Mesodermal cell (in vitro differentiated cells): ENCODE results near the gene MARCKS. TPM values are rescaled to one million over a fixed set of nuclear protein-coding genes. Genes with fewer than 3 reads are reported as not detected.
A peak's percentile ranks its signal among the peaks of the same experiment; 100 is the strongest.

Source experiments
- H3K27ac ChIP-seq: 2 replicates; pipeline ENCODE4 v1.7.0; 2013; ENCODE audit warnings: mild to moderate bottlenecking, low read depth, low read length, moderate library complexity; ENCODE audit not compliant: severe bottlenecking
- H3K36me3 ChIP-seq: 2 replicates; pipeline ENCODE4 v1.7.1; 2013; ENCODE audit warnings: mild to moderate bottlenecking, low read length, moderate library complexity; ENCODE audit not compliant: control insufficient read depth, insufficient read depth
- H3K4me1 ChIP-seq: one replicate; pipeline ENCODE4 v1.7.1; 2013; ENCODE audit warnings: mild to moderate bottlenecking, low read length; ENCODE audit not compliant: insufficient read depth, control insufficient read depth, poor library complexity, severe bottlenecking
- H3K4me3 ChIP-seq: 2 replicates; pipeline ENCODE4 v1.7.0; 2013; ENCODE audit warnings: low read length, control low read depth, mild to moderate bottlenecking; ENCODE audit not compliant: insufficient read depth, poor library complexity, severe bottlenecking; ENCODE audit errors: extremely low read depth
- H3K9me3 ChIP-seq: 2 replicates; pipeline ENCODE4 v1.7.1; 2013; ENCODE audit warnings: mild to moderate bottlenecking, low read length, moderate library complexity; ENCODE audit not compliant: control insufficient read depth
- WGBS, 2 experiments: methylation state at CpG; one replicate each; pipeline ENCODE4 v1.1.5; 2013; ENCODE audit warnings: missing lambda C conversion rate in 2 of 2; ENCODE audit not compliant: insufficient coverage in 2 of 2; 5-methylcytosine and 5-hydroxymethylcytosine counted together
- polyA plus RNA-seq, 2 experiments: library from polyadenylated mRNA; stranded (reverse); fragments of 50-300 nt; gene quantifications; one replicate each; pipeline ENCODE4 v1.2.3, GENCODE V29; 2013

Gene MARCKS, protein sequence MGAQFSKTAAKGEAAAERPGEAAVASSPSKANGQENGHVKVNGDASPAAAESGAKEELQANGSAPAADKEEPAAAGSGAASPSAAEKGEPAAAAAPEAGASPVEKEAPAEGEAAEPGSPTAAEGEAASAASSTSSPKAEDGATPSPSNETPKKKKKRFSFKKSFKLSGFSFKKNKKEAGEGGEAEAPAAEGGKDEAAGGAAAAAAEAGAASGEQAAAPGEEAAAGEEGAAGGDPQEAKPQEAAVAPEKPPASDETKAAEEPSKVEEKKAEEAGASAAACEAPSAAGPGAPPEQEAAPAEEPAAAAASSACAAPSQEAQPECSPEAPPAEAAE
- 144 TPM for polyA plus RNA-seq (2013, experiment 1 of 2)
- 145 TPM for polyA plus RNA-seq (2013, experiment 2 of 2)

DNA sequence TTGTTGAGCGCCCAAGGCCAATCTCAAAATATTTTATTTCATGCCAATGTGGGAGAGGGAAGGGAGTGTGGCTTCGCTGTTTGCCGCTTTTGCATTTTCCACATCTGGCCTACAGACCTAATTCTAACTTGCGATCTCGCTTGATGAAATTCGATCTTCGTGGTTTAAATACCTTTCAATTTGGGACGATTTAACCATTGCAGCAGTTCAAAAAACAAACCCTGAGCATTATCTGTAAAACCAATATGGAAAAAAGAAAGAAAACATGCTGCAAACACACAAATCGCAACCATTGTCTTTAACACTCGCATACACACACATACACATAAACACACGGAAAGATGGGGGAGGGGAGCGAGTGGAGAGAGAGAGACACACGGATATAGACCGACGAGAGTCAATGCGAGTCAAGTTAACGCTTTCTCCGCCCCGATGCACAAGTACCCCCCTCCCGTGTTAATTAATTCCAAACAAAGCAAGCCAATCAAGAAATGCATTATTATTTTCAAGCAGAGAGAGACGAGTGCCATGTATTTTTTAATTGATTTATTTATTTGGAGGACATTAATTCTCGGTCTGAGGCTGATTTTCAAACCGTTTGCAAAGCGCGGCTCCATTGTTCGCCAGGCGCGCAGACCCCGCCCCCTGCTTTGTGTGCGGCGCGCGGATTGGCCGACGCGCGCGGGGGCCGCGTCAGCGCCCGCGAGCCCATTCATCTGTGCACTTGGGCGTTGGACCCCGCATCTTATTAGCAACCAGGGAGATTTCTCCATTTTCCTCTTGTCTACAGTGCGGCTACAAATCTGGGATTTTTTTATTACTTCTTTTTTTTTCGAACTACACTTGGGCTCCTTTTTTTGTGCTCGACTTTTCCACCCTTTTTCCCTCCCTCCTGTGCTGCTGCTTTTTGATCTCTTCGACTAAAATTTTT, at the start of gene MARCKS:
MARCKS (plus strand) TSS at position 721 of the 931 bp plus-strand sequence. CDS start 401 bp downstream, outside the sequence.
- H3K4me1 ChIP-seq: peaks cover 5% of the 10 kb centered on the region
- H3K36me3 ChIP-seq: peaks cover 16% of the 10 kb centered on the region
- H3K9me3 ChIP-seq: no peaks in the 10 kb centered on the region
- H3K4me3 ChIP-seq: peak within 1 kb of the TSS; percentile 99
- 0% methylated on average over 28 to 34 of the region's 49 CpGs for WGBS, 2 experiments
- H3K27ac ChIP-seq: peak within 1 kb of the TSS; percentile 98

DNA sequence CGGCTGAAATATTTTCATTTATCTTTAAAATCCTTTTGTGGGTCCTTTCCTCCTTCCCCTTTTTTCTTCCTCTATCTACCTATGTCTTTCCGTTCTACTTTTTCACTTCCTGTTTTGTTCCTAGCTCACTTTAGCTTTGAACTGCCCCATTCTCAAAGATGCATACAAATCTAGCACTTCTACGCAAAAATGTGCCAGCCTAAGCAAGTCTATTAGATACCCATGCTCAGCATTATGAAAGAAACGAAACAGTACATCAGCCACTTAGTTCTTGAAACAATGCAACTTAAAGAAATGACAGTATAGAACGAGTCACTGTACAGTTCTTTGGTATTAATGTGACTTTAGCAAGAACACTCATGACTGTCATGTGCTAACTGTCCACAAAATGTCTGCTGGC, 47.3 kb upstream of the MARCKS start:
- Histone ChIP-seq H3K4me1 (no peaks in the 10 kb centered on the region), H3K9me3 (no peaks in the 10 kb centered on the region), H3K36me3 (no peaks in the 10 kb centered on the region), H3K27ac (no peak overlapping the region), H3K4me3 (no peak overlapping the region)
- WGBS, 2 experiments: 89 to 90% methylated on average over 3 to 5 of the region's 5 CpGs

DNA sequence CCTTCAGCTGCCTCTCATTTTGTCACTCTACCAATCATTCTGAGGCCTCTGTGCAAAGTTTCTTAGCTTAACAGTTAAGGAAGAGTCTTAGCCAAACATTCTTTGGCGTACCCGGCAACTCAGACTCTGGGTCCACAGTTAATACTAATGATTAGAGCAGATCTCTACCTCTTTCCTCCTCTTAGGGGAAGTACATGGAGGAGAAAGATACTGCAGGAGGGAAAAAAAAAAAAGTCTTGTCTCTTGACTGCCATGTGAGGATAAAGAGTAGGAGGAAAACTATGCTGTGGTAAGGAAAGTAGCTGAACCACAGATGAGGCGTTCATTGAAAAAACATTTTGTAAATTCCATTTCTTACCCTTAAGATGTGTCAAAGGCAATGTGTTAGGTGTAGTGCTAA, 44.0 kb upstream of the MARCKS start:
- Histone ChIP-seq H3K36me3 (no peaks in the 10 kb centered on the region), H3K9me3 (no peaks in the 10 kb centered on the region), H3K4me1 (no peaks in the 10 kb centered on the region), H3K4me3 (no peak overlapping the region), H3K27ac (no peak overlapping the region)
- WGBS, 2 experiments: no CpG with 5 or more reads among the region's 3 CpGs

DNA sequence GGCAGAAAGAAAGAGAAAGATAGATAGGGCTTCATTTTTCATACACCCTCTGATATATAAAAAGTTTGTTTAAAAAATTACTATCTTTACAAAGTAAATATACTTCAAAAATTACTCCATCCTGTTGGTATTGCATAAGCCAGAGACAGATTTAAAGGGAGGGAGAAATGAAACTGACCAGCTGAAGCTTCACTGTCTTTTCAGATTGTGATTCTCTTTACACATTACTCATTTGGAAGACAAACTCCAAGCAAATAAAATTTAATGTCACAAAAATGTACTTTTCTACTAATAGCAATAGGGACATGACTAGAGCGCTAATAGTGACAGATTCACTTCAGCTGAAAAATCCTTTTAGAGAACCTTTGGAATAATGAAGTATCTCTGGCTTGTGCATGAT, 38.6 kb upstream of the MARCKS start:
- no peaks in the 10 kb centered on the region for H3K4me1 ChIP-seq
- 100% methylated on average over 1 of the region's 1 CpG; no CpG with 5 or more reads in 1 of the 2 experiments for WGBS, 2 experiments
- no peaks in the 10 kb centered on the region for H3K36me3 ChIP-seq
- H3K4me3 ChIP-seq: no peak overlapping the region
- no peak overlapping the region for H3K27ac ChIP-seq
- no peaks in the 10 kb centered on the region for H3K9me3 ChIP-seq

DNA sequence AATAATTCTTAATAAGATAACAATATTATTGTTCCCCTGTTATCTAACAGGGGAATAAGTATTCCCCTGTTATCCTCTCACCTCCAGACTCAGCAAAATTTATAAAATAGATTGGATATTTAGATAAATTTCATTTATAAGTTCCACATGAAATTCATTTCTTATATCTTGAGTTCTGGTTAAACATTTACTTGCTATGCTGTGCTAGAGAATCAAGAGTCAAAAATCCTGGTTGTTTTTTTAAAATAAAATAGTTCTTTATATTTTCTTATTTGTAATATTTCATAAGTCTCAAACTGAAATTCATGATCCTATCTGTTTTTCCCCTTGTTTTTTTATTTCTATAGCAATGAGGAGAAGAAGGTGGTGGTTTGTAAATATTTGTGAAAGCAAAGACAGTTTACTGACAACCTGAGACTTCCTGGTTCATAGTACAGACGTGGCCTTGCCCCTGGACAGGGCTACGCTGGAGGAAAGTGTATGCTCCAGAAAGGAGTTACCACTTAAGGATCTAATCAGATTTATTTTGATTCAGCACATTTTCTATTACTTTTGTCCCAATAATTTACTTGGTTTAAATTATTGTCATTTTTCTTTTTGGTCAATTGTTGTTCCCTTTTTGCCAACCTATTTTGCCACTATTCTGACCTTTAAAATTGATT, 37.8 kb upstream of the MARCKS start:
- Histone ChIP-seq H3K9me3 (no peaks in the 10 kb centered on the region), H3K36me3 (no peaks in the 10 kb centered on the region), H3K4me1 (no peaks in the 10 kb centered on the region), H3K27ac (no peak overlapping the region), H3K4me3 (no peak overlapping the region)
- WGBS, 2 experiments: no CpG with 5 or more reads among the region's 2 CpGs

DNA sequence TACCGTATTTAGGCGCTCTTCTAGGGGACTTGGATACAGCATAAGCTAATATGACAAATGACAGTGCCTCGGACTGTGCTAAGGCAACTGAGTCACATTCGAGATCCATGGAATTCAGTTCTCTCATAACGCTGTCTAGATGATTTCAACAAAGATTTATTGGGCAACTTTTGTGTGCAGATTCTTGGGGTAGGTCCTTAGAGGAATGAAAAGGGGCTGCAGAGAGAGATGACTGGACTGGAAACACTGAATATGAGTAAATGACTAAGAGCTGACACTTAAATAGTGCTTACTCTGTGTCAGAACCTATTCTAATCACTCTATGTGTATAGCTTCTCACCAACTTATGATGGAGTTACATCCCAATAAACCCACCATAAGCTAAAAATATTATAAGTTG, 36.4 kb upstream of the MARCKS start:
- H3K27ac ChIP-seq: no peak overlapping the region
- WGBS, 2 experiments: 88 to 100% methylated on average over 2 to 5 of the region's 5 CpGs
- no peak overlapping the region for H3K4me3 ChIP-seq
- no peaks in the 10 kb centered on the region for H3K9me3 ChIP-seq
- no peaks in the 10 kb centered on the region for H3K4me1 ChIP-seq
- H3K36me3 ChIP-seq: no peaks in the 10 kb centered on the region

DNA sequence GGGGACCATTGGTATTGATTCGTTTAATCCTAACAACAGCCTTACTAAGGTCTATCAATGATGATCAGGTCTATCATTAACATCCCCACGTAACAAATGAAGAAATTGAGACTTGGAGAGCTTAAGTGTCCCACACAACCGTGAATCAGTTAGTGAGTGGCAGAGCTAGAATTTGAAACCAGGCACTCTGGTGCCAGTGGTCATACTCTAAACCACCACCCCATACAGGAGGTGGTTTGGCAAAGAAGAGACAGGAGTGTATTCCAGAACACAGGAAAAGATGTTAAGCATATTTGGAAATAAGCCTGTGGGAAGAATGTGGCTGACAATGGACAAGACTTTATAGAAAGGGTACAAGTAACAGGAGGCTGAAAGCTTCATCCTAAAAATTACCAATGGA, 35.7 kb upstream of the MARCKS start:
- no peaks in the 10 kb centered on the region for H3K36me3 ChIP-seq
- no peak overlapping the region for H3K27ac ChIP-seq
- H3K4me3 ChIP-seq: no peak overlapping the region
- no peaks in the 10 kb centered on the region for H3K9me3 ChIP-seq
- no CpG with 5 or more reads among the region's 3 CpGs for WGBS, 2 experiments
- no peaks in the 10 kb centered on the region for H3K4me1 ChIP-seq

DNA sequence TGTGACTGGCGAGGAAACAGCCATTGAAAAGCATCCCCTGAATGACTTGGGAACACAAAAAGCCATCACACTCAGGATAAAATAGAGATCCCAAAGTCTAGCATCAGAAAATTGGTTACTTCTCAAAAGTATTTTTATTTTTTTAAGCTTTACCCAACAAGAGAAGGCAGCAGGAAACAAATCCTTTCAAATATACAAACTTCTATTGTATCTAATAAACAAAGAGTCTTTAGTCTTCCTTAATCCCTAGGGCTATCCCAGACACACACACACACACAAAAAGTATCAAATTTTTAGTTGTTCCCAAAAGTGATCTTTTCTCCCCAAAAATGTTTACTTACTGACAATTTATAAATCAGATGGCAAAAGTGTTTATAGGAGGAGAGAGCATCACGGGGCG, 33.2 kb upstream of the MARCKS start:
- H3K9me3 ChIP-seq: no peaks in the 10 kb centered on the region
- H3K4me1 ChIP-seq: no peaks in the 10 kb centered on the region
- H3K36me3 ChIP-seq: no peaks in the 10 kb centered on the region
- WGBS, 2 experiments: 100% methylated on average over 1 of the region's 3 CpGs; no CpG with 5 or more reads in 1 of the 2 experiments
- no peak overlapping the region for H3K27ac ChIP-seq
- H3K4me3 ChIP-seq: no peak overlapping the region

DNA sequence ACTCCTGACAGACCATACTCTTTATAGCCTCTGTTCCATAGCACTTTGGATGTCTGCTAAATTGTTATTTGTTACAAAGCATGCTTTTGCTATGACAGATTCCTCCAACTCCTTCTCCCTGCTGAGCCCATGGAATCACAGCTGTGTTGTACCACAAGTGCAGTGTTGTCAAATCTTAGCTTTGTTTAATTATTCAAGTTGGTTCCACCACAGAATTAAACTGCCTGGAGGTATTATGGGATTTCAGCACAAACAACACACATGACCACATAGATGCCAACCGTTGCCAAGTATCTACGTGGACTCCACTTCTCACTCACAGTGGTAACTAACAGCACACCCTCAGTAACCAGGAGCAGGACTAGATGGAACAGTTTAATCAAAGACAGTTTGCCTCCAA, 32.7 kb upstream of the MARCKS start:
- 83 to 88% methylated on average over 1 to 2 of the region's 2 CpGs for WGBS, 2 experiments
- H3K4me1 ChIP-seq: no peaks in the 10 kb centered on the region
- no peaks in the 10 kb centered on the region for H3K36me3 ChIP-seq
- no peaks in the 10 kb centered on the region for H3K9me3 ChIP-seq
- H3K27ac ChIP-seq: no peak overlapping the region
- H3K4me3 ChIP-seq: no peak overlapping the region

DNA sequence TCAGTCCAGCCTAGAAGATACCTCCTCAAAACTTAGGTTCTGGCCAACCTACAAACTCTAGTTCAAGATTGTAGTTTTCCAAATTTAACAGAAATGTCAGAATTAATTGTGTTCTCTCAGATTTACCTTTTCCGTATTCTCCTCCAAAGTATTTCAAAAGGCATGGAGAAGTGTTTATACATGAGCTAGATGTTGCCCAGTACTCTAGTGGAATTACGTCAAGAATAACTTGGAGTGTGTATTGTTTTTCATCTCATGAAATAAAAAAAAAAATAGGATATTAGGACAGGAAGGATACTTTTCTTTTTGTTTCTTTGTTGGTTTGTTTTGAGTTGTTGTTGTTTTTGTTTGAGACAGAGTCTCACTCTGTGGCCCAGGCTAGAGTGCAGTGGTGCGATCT, 32.3 kb upstream of the MARCKS start:
- WGBS, 2 experiments: 93% methylated on average over 2 of the region's 3 CpGs; no CpG with 5 or more reads in 1 of the 2 experiments
- Histone ChIP-seq H3K4me3 (no peak overlapping the region), H3K9me3 (no peaks in the 10 kb centered on the region), H3K4me1 (no peaks in the 10 kb centered on the region), H3K27ac (no peak overlapping the region), H3K36me3 (no peaks in the 10 kb centered on the region)
